ENCODE results near the gene LINC01488.

LINC01488 gene

GRCh38 chr11:69460540-69461257, 20.8 kb upstream of the LINC01488 start:
- intact Hi-C loops (cut with DNase I): no loop called here
- no peak for DNase-seq

DNA sequence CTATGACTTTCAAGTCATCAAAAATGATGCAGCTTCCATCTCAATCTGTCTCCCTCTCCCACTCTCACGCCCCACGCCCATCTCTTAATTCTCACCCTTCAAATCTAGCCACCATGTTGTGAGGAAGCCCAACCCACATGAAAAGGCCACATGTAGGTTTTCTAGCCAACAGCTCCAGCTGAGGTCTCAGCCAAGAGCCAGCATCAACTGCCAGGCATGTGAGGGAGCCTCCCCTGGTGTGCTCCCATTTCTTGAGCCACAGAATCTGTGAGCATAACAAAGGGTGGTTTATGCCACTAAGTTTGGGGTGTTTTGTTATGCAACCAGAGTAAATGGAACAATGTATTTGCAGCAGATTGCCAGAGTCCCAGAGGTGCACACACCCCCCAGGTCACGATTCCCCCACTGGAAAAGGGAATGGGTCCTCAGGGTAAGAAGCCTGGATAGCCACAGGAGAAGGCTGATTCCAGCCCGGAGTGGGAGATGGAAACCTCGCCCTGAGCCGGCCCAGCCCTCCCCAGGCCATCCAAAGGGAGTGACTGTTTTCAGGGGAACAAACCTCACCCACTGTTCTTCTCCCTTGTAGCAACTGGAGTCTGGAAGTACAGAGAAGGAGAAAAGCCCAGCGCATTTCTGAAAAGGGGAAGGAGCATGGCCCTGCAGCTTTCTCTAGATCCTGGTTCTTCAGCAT, 20.0 kb upstream of the LINC01488 start:
- intact Hi-C loops (cut with DNase I): no loop called here
- DNase-seq: no peak

- intact Hi-C loops (cut with DNase I): no loop called here
- DNase-seq: peak in 3 of 42 donors; percentile 24 to 31 (median 29)
Measured at GRCh38 chr11:69462106-69462951, 19.1 kb upstream of the LINC01488 start.

- no peak for DNase-seq
- intact Hi-C loops (cut with DNase I): no loop called here
Measured at GRCh38 chr11:69463181-69463994, 18.1 kb upstream of the LINC01488 start.

- intact Hi-C loops (cut with DNase I): no loop called here
- DNase-seq: no peak
Measured at GRCh38 chr11:69463995-69464960, 17.2 kb upstream of the LINC01488 start.

- intact Hi-C loops (cut with DNase I): no loop called here
- DNase-seq: no peak
Measured at GRCh38 chr11:69465236-69466000, 16.0 kb upstream of the LINC01488 start.

GRCh38 chr11:69466039-69466438, 15.4 kb upstream of the LINC01488 start:
- intact Hi-C loops (cut with DNase I): no loop called here
- DNase-seq: no peak

DNA sequence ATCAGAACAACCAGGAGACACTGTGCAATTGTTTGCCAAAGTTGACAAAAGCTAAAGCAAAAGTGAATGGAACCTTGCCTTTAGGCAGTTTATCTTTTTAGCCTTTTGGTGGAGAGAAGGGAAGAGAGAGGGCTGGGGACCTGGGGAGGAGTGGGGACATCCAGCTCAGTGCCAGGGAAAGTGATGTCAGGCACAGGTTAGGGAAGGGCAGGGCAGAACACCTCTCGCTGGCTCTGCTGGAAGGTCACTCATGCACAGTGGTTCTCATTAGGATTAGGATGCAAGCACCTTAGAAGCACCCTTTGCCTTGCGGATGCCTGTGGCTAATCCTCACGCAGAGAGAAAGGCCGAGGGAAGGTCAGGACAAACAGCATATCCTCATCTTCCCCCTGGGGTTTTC, 14.3 kb upstream of the LINC01488 start:
- no peak for DNase-seq
- intact Hi-C loops (cut with DNase I): no loop called here

GRCh38 chr11:69467646-69468045, 13.8 kb upstream of the LINC01488 start:
- intact Hi-C loops (cut with DNase I): no loop called here
- no peak for DNase-seq

- intact Hi-C loops (cut with DNase I): no loop called here
- DNase-seq: no peak
Measured at GRCh38 chr11:69468221-69468620, 13.2 kb upstream of the LINC01488 start.

DNA sequence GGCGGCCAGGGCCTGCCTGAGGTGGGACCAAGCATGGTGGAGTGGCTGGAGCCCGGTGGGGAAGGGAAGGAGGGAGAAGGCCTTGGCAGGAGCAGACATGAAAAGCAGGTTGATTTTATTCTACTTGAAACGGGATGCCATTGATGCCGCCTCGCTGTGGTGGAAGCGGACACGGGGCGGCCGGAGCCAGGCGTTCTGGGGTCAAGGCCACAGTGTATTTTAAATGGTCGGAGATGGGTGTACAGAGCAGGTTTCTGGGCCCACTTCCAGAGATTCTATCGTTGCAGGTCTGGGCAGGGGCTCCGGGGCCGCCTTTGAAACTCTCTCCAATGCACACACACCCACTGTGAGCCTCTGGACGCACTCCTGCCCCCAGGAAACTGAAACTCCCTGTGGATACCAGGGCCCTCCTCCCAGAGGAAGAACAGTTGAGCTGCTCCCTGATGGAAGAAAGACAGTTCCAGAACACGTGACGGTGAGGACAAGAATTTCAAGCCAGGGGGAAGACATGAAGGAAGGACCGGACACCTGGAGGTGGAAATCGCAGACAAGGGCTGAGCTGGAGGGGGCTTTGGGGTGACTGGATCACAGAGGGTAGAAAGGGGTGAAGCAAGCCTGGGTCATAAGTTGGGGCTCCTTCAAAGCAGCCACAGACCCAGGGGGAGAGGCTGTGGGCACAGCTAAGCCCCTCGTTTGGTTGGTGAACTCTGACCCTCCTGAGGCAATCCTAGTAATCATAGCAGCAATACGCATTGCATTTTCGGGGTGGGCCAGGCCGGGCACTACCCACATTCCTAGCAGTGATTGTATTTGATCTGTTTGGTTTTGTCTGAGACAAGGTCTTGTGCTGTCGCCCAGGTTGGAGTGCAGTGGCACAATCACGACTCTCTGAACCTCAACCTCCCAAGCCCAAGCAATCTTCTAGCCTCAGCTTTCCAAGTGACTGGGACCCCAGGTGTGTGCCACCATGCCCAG, 12.3 kb upstream of the LINC01488 start:
- intact Hi-C loops (cut with DNase I): no loop called here

DNA sequence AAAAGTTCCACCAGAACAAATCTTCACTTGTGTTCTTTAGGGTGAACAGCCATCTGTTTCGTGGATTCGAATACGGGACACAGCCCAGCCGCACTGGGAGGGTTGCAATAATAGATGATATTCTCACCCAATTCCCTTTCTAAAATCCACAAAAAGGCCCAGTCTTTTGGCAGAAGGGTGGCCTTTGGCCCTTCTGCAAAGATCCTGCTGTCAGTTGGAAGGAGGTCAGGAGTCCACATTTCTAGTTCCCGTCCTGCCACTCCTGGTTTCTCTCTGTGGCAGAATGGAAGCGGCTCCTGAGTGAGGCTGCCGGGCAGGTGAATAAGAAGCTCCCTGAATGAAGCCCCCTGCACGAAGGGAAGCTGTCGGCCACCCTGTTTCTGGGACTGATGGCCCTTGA, 11.2 kb upstream of the LINC01488 start:
- DNase-seq: no peak
- intact Hi-C loops (cut with DNase I): no loop called here

More for the DNA sequence above, 12.3 kb upstream of the LINC01488 start:
- DNase-seq: no peak

DNA sequence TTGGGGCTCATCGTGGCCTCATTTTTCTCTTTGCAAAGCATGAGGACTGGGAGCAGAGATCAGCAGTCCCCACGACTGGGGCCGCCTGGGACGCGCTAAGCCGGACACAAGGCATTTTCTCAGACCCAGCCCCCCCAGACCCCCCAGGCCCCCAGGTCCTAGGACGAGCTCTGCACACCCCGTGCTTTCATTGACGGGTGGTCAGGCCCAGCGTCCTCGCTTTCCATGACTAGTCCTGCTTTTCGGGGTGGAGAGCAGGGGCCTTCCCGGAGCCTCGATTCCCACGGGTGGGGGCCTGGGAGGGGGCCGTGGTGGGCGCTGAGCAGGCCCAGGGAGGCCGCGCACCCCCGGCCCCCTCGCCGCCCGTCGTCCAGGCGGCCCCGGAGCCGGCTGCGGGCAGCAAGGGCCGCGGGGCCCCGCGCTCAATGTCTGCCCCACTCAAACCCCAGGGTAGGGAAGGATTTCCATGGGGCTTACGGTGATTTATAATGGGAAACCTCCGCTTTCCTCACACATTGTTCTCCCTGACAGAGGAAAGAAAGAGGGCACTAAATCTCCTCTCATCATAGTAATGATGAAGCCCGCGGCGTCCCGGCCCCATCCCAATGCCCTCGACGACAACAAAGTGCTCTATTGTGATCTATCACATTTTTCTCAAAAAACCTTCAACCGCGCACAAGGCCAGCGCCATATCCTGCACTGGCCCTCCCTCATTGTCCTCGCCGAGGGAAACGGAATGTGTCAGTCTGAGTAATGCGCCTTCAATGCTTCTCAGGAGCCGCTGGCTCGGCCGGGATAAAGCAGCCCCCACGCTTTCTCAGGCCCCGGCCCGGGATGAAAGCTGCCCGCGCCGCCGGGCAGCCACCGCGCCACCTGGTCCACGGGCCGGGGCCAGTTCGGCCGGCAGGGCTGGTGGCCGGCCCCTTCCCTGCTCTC, 10.4 kb upstream of the LINC01488 start:
- intact Hi-C loops (cut with DNase I): no loop called here
- no peak for DNase-seq

DNA sequence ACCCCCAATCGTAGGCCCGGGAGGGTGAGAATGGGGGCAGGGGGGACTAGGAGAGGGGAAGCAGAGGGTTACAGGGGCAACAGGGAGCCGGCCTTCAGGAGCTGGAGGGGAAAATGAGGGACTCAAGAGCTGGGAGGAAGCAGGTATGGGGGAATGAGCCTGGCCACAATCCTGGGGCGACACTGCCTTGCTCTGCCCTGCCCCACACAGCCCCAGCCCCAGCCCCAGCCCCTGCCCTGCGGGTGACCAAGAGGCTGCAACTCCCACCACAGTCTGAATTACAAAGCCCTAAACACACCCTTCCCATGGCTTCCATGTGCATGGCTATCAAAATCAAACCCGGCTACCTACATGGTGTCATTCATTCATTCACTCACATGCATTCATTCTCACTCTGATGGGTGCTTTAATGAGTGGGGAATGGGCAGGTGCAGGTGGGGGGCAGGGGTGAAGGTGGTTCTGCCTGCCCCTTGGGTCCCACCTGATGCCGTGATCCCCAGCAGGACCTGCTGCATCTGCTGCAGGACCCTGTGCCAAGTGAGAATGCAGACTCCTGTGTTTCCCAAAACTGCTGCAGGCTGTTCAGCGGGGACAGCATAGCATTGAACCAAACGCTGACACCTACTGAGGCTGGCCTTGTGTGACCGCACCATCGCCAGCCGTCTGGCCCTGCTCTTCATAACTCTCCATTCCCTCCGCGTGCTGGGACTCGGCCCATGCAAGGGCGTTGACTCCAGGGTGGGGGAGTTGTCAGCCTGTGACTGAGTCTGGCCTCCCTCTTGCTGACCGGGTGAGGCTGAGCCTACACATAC, 9.5 kb upstream of the LINC01488 start:
- intact Hi-C loops (cut with DNase I): no loop called here
- DNase-seq: no peak

Data from head of caudate nucleus (tissue), 42 donors.